Measurements from ENCODE around the gene TOMM20. TPM values are rescaled to one million over a fixed set of nuclear protein-coding genes. Genes with fewer than 3 reads are reported as not detected.

TOMM20 gene
- total and polyA plus RNA-seq, 8 donors, result 71.6 to 197 (median 184) TPM

DNA sequence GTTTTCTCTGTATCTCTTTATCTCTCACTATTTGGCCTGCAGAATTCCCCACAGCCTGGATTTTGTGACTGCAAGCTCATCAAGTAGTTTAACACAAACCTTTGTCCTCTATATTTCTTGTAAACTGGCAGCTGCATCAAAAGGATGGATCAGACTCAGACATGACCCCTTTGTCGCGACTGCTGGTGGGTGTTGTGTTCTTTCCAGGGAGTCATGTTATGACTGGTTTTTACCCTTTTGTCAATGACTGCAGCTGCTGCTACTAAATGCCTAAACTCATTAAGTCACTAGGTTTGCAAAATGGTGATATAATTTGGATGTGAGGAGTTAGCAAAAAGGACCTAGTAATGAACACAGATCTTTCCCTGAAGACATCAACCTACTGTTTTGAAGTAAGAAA is 10.2 kb upstream of the TOMM20 start:
- intact Hi-C loops (cut with DNase I), result no loop called here
- ATAC-seq, result no peak
- Histone ChIP-seq H3K9me3 (no peaks in the 10 kb centered on the region), H3K27ac (no peak overlapping the region), H3K27me3 (no peaks in the 10 kb centered on the region), H3K36me3 (peaks cover 4 to 98% of the 10 kb centered on the region in 2 donors), H3K4me3 (no peak overlapping the region), H3K4me1 (no peaks in the 10 kb centered on the region)
- no peak for DNase-seq
- TF ChIP-seq, protein P1, sequence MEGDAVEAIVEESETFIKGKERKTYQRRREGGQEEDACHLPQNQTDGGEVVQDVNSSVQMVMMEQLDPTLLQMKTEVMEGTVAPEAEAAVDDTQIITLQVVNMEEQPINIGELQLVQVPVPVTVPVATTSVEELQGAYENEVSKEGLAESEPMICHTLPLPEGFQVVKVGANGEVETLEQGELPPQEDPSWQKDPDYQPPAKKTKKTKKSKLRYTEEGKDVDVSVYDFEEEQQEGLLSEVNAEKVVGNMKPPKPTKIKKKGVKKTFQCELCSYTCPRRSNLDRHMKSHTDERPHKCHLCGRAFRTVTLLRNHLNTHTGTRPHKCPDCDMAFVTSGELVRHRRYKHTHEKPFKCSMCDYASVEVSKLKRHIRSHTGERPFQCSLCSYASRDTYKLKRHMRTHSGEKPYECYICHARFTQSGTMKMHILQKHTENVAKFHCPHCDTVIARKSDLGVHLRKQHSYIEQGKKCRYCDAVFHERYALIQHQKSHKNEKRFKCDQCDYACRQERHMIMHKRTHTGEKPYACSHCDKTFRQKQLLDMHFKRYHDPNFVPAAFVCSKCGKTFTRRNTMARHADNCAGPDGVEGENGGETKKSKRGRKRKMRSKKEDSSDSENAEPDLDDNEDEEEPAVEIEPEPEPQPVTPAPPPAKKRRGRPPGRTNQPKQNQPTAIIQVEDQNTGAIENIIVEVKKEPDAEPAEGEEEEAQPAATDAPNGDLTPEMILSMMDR (IDR thresholded peaks at IDR 0.05), result no peak

- no peak for ATAC-seq
- no peak overlapping the region for H3K27ac ChIP-seq
- H3K4me3 ChIP-seq, result no peak overlapping the region
- DNase-seq, result no peak
- intact Hi-C loops (cut with DNase I), result no loop called here
- H3K4me1 ChIP-seq, result no peaks in the 10 kb centered on the region
- no peaks in the 10 kb centered on the region for H3K27me3 ChIP-seq
- TF ChIP-seq, protein P1 (IDR thresholded peaks at IDR 0.05), result no peak
- H3K9me3 ChIP-seq, result no peaks in the 10 kb centered on the region
- peaks cover 4 to 94% of the 10 kb centered on the region in 2 donors for H3K36me3 ChIP-seq
Measured at GRCh38 chr1:235136111-235136510, 7.5 kb upstream of the TOMM20 start.

DNA sequence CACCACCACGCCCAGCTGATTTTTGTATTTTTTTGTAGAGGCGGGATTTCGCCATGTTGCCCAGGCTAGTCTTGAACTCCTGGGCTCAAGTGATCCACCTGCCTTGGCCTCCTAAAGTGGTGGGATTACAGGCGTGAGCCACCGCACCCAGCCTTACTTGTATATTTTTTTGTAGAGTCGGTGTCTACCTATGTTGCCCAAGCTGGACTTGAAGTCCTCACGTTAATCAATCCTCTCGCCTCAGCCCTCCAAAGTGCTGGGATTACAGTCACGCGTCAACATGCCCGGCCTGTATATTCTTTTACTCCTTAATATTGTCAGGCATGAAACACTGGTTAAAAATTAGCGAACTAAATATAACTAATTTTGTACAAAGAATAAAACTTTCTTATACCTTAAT is 5.5 kb upstream of the TOMM20 start:
- TF ChIP-seq, protein P1 (IDR thresholded peaks at IDR 0.05), result no peak
- Histone ChIP-seq H3K9me3 (no peaks in the 10 kb centered on the region), H3K4me1 (peaks cover 0 to 4% of the 10 kb centered on the region in 2 donors), H3K27ac (no peak overlapping the region), H3K4me3 (no peak overlapping the region), H3K27me3 (no peaks in the 10 kb centered on the region), H3K36me3 (peaks cover 4 to 80% of the 10 kb centered on the region in 2 donors)
- intact Hi-C loops (cut with DNase I), result no loop called here
- DNase-seq, result no peak
- no peak for ATAC-seq

DNA sequence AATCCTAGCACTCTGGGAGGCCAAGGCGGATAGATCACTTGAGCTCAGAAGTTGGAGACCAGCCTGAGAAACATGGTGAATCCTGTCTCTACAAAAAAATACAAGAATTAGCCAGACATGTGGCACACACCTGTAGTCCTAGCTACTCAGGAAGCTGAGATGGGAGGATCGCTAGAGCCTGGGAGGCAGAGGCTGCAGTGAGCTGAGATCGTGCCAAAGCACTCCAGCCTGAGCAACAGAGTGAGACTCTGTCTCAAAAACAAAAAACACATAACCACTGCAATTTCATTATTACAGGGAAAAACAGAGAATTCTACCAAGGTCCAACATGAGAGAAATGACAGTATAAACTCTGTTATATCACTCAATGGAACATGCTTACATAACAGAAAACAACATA is 4.4 kb upstream of the TOMM20 start:
- no peak overlapping the region for H3K4me3 ChIP-seq
- peaks cover 4 to 72% of the 10 kb centered on the region in 2 donors for H3K36me3 ChIP-seq
- peaks cover 0 to 8% of the 10 kb centered on the region in 2 donors for H3K4me1 ChIP-seq
- no peak overlapping the region for H3K27ac ChIP-seq
- DNase-seq (no peak), ATAC-seq (no peak)
- intact Hi-C loops (cut with DNase I), result no loop called here
- no peaks in the 10 kb centered on the region for H3K27me3 ChIP-seq
- no peaks in the 10 kb centered on the region for H3K9me3 ChIP-seq
- TF ChIP-seq, protein P1 (IDR thresholded peaks at IDR 0.05), result no peak

DNA sequence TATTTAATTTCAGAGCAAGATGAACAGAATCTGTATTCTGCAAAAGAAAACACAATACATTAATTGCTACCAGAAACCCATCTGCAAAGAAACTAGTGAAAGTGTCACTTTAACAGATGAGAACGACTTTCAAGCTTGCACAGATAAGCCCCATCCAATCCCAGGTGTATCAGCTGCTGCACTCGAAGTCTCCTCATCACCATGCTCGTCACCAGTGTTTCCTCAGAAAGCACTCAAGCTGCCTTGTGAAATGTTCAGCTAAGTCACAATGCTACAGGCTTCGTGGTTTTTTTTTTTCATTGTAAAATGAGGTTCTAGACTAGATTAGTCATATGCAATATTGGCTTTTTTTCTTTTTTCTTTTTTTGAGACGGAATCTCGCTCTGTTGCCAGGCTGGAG is 3.3 kb upstream of the TOMM20 start:
- no peaks in the 10 kb centered on the region for H3K27me3 ChIP-seq
- H3K27ac ChIP-seq, result no peak overlapping the region
- H3K4me1 ChIP-seq, result peaks cover 1 to 19% of the 10 kb centered on the region in 2 donors
- intact Hi-C loops (cut with DNase I), result no loop called here
- H3K4me3 ChIP-seq, result no peak overlapping the region
- H3K36me3 ChIP-seq, result peaks cover 4 to 61% of the 10 kb centered on the region in 2 donors
- H3K9me3 ChIP-seq, result no peaks in the 10 kb centered on the region
- ATAC-seq (no peak), DNase-seq (no peak)
- TF ChIP-seq, protein P1 (IDR thresholded peaks at IDR 0.05), result no peak

Measured in left lung (tissue), 10 donors.